GM10847 (cell line): Measurements from ENCODE around the gene SQSTM1.

Source experiments
- POLR2A ChIP-seq: IDR thresholded peaks from 2 replicates; pipeline ENCODE4 v1.6.1; 2011; ENCODE audit not compliant: insufficient read length; ENCODE audit errors: extremely low read depth

Gene SQSTM1

DNA sequence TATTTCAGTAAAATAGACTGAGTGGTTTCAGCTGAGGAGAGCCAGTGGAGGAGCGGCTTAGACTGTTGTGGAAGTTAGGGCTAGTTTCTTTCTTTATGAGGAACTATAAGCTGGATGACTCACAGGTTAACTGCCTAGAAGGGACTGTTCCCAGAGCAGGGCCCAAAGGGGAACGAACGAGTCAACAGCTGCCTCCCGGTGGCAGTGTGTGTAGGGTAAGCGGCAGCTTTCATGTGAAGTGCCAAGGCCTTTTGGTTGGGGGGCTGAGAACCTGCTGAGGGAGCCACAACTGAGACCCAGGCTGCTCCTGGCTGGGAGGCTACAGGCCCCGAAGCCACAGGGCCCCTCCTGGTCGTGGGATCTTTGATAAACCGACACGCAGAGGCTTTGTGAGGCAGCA lies 7.0 kb downstream of the SQSTM1 start:
- TF ChIP-seq POLR2A = no peak

DNA sequence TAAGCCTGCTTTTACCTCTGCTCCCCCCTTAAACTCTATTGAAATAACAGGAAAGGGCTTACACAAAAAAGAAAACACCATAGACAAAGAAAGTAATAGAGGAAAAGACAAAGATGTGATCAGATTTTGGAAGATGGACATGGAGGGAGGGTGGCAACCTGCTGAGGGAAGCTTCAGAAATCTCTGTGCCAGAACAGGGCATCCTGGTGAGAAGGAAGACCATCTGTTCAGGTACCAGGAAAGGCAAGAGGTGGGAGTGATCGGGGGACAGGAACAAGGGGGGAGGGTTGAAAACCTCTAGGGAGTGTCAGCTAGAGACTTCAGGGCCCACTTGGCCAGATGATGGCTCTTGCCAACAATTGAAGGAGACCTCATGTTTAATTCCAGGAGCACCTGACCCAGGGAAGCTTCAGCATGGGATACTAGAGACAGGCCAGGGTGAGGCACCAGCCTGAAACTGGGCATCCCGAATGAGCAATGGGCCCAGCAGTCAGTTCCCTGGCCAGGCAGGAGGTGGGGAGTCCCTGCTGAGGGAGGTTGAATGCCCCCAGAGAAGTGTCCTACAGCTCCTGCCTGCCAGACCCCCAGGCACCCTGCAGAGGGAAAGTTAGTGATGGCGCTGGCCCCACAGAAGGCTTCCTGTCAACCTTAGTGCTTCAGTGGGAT lies 8.2 kb downstream of the SQSTM1 start:
- no peak for TF ChIP-seq POLR2A

DNA sequence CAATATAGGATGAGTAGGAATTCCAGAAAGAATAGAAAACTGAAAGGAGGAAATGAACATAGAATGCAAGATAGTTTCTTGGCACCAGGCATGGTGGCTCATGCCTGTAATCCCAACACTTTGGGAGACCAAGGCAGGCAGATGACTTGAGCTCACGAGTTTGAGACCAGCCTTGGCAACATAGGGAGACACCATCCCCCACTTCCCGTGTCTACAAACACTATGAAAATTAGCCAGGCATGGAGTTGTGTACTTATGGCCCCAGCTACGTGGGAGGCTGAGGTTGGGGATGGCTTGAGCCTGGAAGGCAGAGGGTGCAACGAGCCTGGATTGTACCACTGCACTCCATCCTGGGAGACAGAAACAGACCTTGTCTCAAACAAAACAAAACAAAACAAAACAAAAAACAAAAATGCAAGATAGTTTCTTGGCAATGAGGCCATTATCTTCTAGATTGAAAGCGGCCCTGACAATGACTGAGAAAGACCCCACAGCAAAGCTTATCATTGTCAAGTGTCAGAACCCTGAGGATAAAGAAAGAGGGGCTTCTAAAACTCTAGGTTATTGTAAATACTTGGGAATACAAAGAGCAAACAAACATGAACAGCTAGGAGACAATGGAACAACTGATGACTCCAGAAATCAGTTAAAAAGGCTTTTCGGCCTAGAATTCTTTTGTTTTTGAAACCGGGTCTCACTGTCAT lies 9.2 kb downstream of the SQSTM1 start:
- no peak for TF ChIP-seq POLR2A

- no peak for TF ChIP-seq POLR2A
Observed at GRCh38 chr5:179830818-179831468, 10.2 kb downstream of the SQSTM1 start.

- no peak for TF ChIP-seq POLR2A
Observed at GRCh38 chr5:179832039-179832745, 11.5 kb downstream of the SQSTM1 start.

DNA sequence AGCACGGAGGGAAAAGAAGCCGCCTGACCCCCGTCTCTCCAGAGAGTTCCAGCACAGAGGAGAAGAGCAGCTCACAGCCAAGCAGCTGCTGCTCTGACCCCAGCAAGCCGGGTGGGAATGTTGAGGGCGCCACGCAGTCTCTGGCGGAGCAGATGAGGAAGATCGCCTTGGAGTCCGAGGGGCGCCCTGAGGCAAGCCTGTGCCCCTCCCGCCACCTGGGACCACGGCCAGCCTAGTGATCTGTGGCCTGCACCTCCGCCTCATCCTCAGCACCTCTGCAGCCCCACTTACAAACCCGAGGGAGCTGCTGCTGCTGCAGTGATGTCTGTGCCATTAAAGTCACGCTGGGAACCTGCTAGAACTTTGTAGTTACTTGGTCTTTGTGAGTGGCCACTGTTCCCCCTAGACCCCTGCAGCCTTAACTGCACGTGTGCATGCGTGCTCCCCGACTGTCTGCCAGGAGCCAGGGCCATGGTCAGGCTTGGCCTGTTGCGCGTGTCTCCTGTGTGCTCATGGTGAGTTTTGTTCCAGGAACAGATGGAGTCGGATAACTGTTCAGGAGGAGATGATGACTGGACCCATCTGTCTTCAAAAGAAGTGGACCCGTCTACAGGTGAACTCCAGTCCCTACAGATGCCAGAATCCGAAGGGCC lies 12.5 kb downstream of the SQSTM1 start:
- no peak for TF ChIP-seq POLR2A

GRCh38 chr5:179833709-179834070 lies 13.0 kb downstream of the SQSTM1 start:
- TF ChIP-seq POLR2A = no peak

DNA sequence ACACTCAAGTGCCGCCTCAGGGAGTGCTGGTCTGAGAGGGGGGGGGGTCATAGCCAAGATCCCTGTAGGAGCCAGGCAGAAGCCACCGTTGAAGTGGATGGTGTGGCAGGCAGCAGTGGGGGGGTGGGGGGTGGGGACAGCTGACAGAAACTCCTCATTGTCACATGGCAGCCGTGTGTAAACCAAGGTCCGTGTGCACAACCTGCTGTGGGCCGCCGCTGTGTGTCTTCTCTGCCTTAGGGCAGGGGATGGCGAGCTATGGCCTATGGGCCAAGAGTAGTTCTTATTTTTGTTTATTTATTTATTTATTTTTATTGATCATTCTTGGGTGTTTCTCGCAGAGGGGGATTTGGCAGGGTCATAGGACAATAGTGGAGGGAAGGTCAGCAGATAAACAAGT lies 13.4 kb downstream of the SQSTM1 start:
- TF ChIP-seq POLR2A = no peak

DNA sequence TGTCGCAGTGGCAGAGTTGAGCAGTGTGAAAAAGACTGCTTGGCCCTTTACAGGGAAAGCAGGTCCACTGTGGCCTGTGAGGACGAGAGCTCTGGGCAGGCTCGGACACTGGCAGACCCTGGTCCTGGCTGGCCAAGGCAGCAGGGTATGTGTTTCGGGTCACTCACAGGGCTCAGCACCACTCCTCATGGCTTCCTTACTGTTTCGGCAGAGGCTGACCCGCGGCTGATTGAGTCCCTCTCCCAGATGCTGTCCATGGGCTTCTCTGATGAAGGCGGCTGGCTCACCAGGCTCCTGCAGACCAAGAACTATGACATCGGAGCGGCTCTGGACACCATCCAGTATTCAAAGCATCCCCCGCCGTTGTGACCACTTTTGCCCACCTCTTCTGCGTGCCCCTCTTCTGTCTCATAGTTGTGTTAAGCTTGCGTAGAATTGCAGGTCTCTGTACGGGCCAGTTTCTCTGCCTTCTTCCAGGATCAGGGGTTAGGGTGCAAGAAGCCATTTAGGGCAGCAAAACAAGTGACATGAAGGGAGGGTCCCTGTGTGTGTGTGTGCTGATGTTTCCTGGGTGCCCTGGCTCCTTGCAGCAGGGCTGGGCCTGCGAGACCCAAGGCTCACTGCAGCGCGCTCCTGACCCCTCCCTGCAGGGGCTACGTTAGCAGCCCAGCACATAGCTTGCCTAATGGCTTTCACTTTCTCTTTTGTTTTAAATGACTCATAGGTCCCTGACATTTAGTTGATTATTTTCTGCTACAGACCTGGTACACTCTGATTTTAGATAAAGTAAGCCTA lies 15.7 kb downstream of the SQSTM1 start:
- no peak for TF ChIP-seq POLR2A

DNA sequence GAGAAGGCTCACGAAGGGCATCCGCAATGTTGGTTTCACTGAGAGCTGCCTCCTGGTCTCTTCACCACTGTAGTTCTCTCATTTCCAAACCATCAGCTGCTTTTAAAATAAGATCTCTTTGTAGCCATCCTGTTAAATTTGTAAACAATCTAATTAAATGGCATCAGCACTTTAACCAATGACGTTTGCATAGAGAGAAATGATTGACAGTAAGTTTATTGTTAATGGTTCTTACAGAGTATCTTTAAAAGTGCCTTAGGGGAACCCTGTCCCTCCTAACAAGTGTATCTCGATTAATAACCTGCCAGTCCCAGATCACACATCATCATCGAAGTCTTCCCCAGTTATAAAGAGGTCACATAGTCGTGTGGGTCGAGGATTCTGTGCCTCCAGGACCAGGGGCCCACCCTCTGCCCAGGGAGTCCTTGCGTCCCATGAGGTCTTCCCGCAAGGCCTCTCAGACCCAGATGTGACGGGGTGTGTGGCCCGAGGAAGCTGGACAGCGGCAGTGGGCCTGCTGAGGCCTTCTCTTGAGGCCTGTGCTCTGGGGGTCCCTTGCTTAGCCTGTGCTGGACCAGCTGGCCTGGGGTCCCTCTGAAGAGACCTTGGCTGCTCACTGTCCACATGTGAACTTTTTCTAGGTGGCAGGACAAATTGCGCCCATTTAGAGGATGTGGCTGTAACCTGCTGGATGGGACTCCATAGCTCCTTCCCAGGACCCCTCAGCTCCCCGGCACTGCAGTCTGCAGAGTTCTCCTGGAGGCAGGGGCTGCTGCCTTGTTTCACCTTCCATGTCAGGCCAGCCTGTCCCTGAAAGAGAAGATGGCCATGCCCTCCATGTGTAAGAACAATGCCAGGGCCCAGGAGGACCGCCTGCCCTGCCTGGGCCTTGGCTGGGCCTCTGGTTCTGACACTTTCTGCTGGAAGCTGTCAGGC lies 16.6 kb downstream of the SQSTM1 start:
- TF ChIP-seq POLR2A = no peak

DNA sequence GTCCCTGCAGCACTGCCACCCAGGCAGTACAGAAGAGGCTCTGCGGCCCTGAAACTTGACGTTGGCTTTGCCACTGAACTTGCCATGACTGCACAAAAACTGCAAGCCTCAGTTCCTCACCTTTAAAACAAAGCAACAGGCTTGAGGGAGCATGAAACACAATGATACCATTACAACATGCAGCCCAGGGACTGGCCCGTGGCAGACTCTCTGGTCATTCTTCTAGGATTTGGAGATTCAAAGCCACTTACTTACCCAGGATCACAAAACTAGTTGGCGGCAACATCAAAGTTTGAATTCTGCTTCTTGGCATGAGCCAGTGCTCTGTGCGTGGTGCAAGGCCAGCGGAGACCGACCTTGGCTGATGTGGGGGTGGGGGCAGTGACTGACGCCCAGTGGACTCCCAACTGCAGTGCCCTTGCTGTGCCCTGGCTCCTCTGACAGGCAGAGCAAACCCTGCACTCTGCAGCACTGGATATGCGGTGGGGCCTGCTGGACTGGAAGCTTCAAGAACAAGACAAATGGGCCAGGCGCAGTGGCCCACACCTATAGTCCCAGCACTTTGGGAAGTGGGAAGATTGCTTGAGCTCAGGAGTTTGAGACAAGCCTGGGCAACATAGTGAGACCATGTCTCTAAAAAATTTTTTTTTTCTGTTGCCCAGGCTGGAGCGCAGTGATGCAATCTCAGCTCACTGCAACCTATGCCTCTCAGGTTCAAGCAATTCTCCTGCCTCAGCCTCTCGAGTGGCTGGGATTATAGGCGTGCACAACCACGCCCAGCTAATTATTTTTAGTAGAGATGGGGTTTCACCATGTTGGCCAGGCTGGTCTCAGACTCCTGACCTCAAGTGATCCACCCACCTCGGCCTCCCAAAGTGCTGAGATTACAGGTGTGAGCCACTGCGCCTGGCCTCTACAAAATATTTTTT lies 18.9 kb downstream of the SQSTM1 start:
- TF ChIP-seq POLR2A = no peak

DNA sequence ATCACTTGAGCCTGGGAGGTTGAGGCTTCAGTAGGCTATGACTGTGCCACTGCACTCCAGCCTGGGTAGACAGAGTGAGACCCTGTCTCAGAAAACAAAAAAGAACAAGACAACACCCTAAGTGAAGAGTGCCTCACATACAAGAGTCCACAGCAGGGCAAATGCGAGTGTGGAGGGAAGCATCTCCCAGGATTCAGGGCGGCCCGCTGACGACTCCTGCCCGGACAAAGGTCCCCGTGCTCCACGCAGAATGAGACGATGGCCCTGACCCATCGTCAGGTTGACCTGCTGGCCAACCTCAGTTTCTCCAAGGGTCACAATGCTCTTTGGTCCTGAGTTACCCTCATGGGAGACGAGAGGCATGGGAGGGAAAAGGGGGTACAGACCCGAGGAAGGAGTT lies 19.6 kb downstream of the SQSTM1 start:
- no peak for TF ChIP-seq POLR2A
